CD4-positive, alpha-beta T cell treated with Interleukin-4 for 4 hours (primary cell): ENCODE results near the gene SLC17A9.

Experiments used
- DNase-seq: peaks from one replicate; pipeline ENCODE4 v3.0.0-alpha.2; 2020

The SLC17A9 gene

GRCh38 chr20:62952373-62952967 is at the start of gene SLC17A9:
Gene SLC17A9 (plus strand): TSS chr20:62952709. CDS start chr20:62952831, 122 bp downstream.
- DNase-seq, result peak; percentile 27

- DNase-seq, result no peak
Observed at GRCh38 chr20:62902926-62903615, 49.4 kb upstream of the SLC17A9 start.

- no peak for DNase-seq
Observed at GRCh38 chr20:62905536-62906117, 46.9 kb upstream of the SLC17A9 start.

- no peak for DNase-seq
Observed at GRCh38 chr20:62906209-62906608, 46.3 kb upstream of the SLC17A9 start.

GRCh38 chr20:62906647-62907375 is 45.7 kb upstream of the SLC17A9 start:
- no peak for DNase-seq

- peak; percentile 31 for DNase-seq
Observed at GRCh38 chr20:62907384-62908317, 44.9 kb upstream of the SLC17A9 start.

- DNase-seq, result no peak
Observed at GRCh38 chr20:62908971-62909791, 43.3 kb upstream of the SLC17A9 start.

- no peak for DNase-seq
Observed at GRCh38 chr20:62910217-62910766, 42.2 kb upstream of the SLC17A9 start.

GRCh38 chr20:62910777-62911497 is 41.6 kb upstream of the SLC17A9 start:
- DNase-seq, result no peak

GRCh38 chr20:62911701-62912280 is 40.7 kb upstream of the SLC17A9 start:
- no peak for DNase-seq

GRCh38 chr20:62913043-62913630 is 39.4 kb upstream of the SLC17A9 start:
- DNase-seq, result no peak

- no peak for DNase-seq
Observed at GRCh38 chr20:62914436-62914835, 38.1 kb upstream of the SLC17A9 start.

GRCh38 chr20:62914970-62915457 is 37.5 kb upstream of the SLC17A9 start:
- DNase-seq, result no peak

- DNase-seq, result no peak
Observed at GRCh38 chr20:62916703-62917476, 35.6 kb upstream of the SLC17A9 start.

GRCh38 chr20:62917720-62918119 is 34.8 kb upstream of the SLC17A9 start:
- no peak for DNase-seq

- no peak for DNase-seq
Observed at GRCh38 chr20:62918147-62918546, 34.4 kb upstream of the SLC17A9 start.

GRCh38 chr20:62918831-62919230 is 33.7 kb upstream of the SLC17A9 start:
- peak; percentile 57 for DNase-seq

GRCh38 chr20:62920039-62920645 is 32.4 kb upstream of the SLC17A9 start:
- DNase-seq, result no peak
